ENCODE measurements around the gene RPS24.
A peak's percentile ranks its signal among the peaks of the same experiment; 100 is the strongest.

The RPS24 gene

GRCh38 chr10:78028438-78029268 is 5.0 kb upstream of the RPS24 start:
- no peak for DNase-seq

GRCh38 chr10:78029269-78030226 is 4.1 kb upstream of the RPS24 start, which contains the start of gene POLR3A:
Gene POLR3A (minus strand): TSS chr10:78029515. CDS start chr10:78029407, 108 bp downstream.
- peak; percentile 81 to 83 for DNase-seq

DNA sequence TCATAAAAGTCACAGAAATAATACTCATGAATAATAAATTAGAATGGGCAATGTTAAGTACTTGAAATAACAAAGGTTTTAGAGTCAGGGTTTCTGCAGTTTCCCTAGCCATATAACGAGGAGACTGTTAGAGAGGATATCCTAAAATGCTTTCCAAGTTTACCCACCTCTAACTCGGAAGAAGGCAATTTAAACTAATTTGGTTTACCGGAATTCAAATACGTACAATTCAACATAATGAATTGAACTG is 351 bp upstream of the RPS24 start:
- DNase-seq = no peak

- DNase-seq = no peak
These were observed 1.4 kb downstream of the RPS24 start for GRCh38 chr10:78035025-78035424.

DNA sequence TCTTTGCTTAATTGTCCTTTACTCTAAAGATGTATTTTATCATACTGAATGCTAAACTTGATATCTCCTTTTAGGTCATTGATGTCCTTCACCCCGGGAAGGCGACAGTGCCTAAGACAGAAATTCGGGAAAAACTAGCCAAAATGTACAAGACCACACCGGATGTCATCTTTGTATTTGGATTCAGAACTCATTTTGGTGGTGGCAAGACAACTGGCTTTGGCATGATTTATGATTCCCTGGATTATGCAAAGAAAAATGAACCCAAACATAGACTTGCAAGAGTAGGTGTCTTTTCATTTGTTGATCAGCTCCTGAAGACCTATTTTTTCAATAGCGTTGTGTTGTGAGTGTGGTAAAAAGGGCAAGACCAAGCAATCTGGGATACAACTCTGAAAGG is 1.8 kb downstream of the RPS24 start:
- no peak for DNase-seq

- no peak for DNase-seq
These were observed 2.4 kb downstream of the RPS24 start for GRCh38 chr10:78035933-78036583.

- DNase-seq = no peak
These were observed 4.4 kb downstream of the RPS24 start for GRCh38 chr10:78038105-78038504.

GRCh38 chr10:78038791-78039547 is 5.3 kb downstream of the RPS24 start:
- DNase-seq = no peak

GRCh38 chr10:78039743-78040142 is 6.1 kb downstream of the RPS24 start:
- no peak for DNase-seq

DNA sequence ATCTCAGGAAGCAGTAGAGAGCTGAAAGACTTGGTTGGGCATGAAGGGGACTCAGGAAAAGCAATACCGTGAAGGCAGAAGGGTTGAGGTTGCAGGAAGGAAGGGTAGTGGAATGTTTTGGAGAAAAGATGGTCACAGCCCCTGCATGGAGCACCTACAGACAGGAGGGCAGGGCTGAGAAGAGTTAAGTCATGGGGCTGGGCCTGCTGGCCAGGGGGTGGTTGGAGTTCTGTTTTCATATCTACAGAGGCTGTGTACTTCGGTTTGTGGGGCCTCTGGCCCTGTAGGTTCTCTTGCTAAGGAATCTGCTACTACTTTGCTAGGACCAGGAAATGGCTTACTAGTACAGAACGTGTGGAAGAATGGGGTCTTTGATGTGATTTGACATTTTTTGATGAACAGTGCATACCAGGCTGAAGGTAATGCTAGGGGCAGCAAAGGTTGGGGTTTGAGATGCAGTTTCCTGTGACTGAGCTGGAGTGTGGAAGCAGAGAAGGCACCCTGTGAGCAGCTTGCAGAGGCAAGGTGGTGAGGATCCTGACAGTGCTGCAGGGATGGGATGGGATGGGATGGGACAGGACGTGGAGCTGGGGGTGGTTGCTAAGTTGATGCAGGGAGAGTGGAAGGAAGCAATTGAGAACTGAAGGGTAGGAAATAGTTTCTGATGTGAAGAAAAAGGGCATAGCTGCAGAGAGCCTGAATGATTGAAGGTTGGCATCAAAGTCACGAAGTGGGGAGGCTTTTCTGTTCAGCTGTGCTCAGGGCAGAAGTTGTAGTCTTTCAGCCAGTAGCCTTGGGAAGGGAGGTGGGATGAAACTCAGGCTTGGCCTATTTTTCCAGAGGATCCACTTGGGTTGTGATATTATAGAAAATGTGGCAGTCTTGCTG is 7.8 kb downstream of the RPS24 start:
- no peak for DNase-seq

DNA sequence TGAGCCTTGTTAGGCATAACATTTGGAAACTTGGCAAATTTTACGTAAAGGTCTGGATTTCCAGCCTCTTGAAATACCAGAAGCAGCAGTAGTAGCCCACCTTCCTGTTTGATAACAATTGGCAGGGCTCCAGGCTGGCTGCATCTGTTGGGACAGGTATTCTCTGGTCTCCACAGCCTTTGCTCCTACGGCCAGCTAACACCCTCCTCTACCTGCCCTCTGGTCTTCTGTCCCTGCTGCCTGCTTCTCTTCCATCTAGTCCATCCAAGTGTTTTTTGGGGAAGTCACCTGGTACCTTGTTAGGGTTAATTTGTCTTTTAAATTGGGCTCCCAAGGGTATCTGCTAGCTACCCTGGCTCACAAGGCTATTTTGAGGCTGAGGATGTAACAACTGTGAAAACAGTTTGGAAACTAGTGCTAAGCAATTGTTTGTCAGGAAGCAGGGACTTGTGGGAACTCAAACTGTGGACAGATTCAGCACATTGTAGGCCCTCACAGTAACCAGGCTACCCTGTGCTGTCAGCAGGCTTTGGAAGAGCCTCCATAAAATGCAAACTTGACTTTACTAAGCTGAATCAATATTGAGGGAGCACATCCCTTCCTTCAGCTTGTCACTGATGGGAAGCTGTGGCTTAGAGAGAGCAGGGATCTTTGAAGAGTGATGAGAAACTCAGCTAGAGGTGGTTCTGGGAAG is 8.5 kb downstream of the RPS24 start:
- no peak for DNase-seq

DNA sequence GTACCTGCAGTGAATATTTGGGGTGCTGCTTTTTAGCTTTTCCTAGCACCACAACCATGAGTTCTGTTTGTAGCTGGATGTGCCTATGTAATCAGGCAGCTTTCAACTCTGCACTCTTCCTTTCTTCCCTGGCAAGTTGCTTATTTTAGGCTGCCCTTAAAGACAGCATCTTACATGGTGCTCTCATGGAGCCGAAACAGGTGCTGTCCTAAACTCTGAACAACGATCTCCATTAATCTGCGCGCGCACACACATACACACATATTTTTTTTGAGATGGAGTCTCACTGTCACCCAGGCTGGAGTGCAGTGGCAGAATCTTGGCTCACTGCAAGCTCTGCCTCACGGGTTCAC is 9.1 kb downstream of the RPS24 start:
- no peak for DNase-seq

GRCh38 chr10:78044179-78044578 is 10.5 kb downstream of the RPS24 start:
- DNase-seq = no peak

DNA sequence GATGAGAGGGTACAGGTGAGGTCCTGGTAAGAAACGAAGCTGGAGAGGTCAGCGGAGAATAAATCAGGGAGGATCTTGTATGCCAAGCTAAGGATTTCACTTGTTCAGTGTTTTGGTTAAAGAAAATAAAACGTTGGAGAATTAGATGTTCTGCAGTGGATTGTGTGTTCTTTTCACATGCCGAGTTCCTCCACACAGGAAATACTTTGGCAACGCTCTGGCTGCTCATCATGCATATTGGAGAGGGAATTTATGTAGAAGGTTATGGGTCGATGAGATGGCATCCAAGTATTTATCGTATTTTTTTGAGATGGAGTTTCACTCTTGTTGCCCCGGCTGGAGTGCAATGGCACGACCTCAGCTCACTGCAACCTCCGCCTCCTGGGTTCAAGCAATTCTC is 11.0 kb downstream of the RPS24 start:
- no peak for DNase-seq

DNA sequence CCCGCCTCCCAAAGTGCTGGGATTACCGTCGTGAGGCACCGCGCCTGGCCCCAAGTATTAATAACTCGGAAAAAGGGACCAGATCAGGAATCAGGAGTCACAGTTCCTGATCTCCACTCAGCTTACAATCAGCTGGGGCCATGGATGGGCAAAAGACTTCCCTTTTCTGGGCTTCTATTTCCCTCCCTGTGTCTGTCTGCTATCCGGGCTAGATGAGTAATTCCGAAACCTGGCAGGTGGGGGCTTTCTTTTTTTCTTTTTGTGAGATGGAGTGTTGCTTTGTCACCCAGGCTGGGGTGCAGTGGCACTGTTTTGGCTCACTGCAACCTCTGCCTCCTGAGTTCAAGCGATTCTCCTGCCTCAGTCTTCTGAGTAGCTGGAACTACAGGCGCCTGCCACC is 11.6 kb downstream of the RPS24 start:
- DNase-seq = no peak

- no peak for DNase-seq
These were observed 12.2 kb downstream of the RPS24 start for GRCh38 chr10:78045856-78046255.

DNA sequence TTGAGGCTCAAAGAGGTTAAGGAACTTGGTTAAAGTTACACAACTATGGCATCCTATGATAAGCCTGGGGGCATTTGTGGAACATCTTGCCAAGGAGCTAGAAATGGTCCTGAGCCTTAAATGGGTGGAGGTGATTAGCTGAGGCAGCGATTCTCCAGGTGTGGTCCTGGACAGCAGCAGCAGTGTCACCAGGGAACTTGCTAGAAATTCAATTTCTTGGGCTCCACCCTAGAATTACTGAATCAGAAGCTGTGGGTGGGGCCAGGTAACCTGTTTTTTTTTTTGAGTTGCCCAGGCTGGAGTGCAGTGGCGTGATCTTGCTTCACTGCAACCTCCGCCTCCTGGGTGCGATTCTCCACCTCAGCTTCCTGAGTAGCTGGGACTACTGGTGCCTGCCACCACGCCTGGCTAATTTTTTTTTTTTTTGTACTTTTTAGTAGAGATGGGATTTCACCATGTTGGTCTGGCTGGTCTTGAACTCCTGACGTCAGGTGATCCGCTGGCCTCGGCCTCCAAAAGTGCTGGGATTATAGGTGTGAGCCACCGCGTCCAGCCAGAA is 13.1 kb downstream of the RPS24 start:
- DNase-seq = no peak

DNA sequence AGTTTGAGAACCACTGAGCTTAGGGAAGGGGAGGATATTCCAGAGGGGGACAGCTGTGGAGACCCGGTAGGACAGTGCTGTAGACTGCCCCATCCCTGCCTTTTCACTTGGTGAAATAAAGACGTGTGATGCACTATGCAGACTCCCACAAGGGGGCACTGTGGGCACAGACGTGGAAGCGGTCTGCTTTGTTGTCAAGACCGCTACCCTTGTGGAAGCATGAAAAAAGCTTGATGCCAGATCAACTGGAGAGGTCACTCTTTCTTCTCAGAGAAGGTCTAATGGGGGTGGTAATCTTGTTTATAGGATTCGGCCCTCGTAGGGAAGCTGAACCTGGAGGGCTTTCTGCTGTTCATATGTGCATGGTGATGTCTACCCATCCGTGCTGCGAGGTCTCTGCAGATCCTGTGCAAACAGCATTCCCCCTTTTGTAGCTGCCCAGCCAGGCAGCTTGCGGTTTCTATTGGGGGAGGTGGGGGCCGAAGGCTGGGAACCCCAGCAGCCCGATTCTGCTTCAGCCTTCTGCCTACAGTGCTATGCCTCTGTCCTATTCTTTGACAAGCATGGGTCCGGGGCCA is 13.7 kb downstream of the RPS24 start:
- peak; percentile 23 to 49 for DNase-seq

- no peak for DNase-seq
These were observed 16.2 kb downstream of the RPS24 start for GRCh38 chr10:78049851-78050250.

DNA sequence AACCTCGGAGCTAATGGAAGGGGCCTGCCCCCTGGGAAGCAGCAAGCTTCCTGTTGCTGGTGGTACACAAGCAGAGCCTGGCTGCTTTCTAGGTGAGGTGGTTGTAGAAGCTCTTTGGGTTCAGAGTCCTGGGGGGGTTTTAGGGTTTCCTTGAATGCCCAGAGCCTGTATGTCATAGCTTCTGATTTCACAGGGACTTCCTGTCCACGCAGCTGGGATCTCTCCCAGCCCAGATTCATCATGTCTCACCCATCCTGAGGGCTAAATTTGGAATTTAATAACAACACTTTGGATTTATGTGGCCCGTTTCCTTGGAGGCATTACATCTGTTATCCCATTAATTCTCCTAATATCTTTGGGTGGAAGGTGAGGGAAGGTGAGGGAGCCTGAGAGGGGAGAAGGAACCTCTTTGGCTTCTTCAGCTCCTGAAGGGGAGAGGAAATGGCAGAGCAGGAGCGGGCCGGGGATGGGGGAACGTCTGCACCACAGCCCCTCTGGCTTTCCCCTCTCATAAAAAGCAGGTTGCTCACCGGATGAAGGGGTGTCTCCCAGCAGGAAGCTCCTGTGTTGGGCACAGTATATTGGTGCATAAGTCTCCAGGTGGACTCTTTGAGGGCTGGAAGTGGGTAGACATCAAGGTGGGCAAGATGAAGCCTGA is 19.7 kb downstream of the RPS24 start:
- DNase-seq = no peak

All from SHP77 (cell line).